K562 (cell line): ENCODE data around the gene STIL. TPM values are rescaled to one million over a fixed set of nuclear protein-coding genes. Genes with fewer than 3 reads are reported as not detected.

Source experiments
- ARID1B ChIP-seq: fragments of 450-650 bp; IDR thresholded peaks from 2 replicates; pipeline ENCODE4 v1.6.1; 2016; ENCODE audit warnings: antibody characterized with exemption, mild to moderate bottlenecking, inconsistent platforms
- LCOR ChIP-seq: sonication (generic); formaldehyde crosslinking; IDR thresholded peaks from 2 replicates; pipeline ENCODE4 v1.8.0; 2022; ENCODE audit warnings: mild to moderate bottlenecking, missing genetic modification reagents
- MIER1 ChIP-seq: fragments of 450-650 bp; IDR thresholded peaks from 2 replicates; pipeline ENCODE4 v1.6.1; 2016; ENCODE audit warnings: antibody characterized with exemption, mild to moderate bottlenecking, low read depth
- POLR3G ChIP-seq: IDR thresholded peaks from 2 replicates; pipeline ENCODE4 v1.6.1; 2011; ENCODE audit not compliant: insufficient read length, insufficient replicate concordance; ENCODE audit errors: extremely low read depth
- SMAD1 ChIP-seq: fragments of 150-350 bp; IDR thresholded peaks from 2 replicates; pipeline ENCODE4 v1.6.1; 2014; ENCODE audit warnings: low read length, low read depth; ENCODE audit not compliant: partially characterized antibody
- SMARCE1 ChIP-seq: fragments of 450-650 bp; IDR thresholded peaks from 2 replicates; pipeline ENCODE4 v1.7.1; 2016; ENCODE audit warnings: mild to moderate bottlenecking
- ZBED1 ChIP-seq: IDR thresholded peaks from 2 replicates; pipeline ENCODE4 v1.6.1; 2014
- ZNF324 ChIP-seq: fragments of 250-450 bp; sonication (Bioruptor Pico); IDR thresholded peaks from 2 replicates; pipeline ENCODE4 v1.4.0; 2020; ENCODE audit warnings: mild to moderate bottlenecking
- polyA plus RNA-seq, 8 experiments: library from polyadenylated mRNA; depleted of rRNA in 4 of 8; stranded (reverse) in 5 of 8; unstranded in 3 of 8; fragments of >200 nt; fragmentation: Nextera tagmentation in 2 of 8; fragmentation: Illumina TruSeq in 1 of 8; extraction: Ambion mirVana in 2 of 8; extraction: Trizol in 1 of 8; gene quantifications; 2 replicates each; pipeline versions ENCODE4 v1.2.1 to v1.2.3, GENCODE V29; 2011 to 2014; ENCODE audit warnings: inconsistent platforms in 1 of 8, missing spikeins in 1 of 8
- total RNA-seq, 7 experiments: library from RNA; depleted of rRNA in 6 of 7; stranded (reverse); fragments of >200 nt in 6 of 7; fragmentation: Illumina TruSeq in 2 of 7; extraction: Trizol in 2 of 7; gene quantifications; 2 replicates each; pipeline versions ENCODE4 v1.2.1 to v1.2.3, GENCODE V29; 2011 to 2021; ENCODE audit warnings: low replicate concordance in 1 of 7
- TF ChIP-seq, protein P1 (sequence below): fragments of 450-650 bp; IDR thresholded peaks from 2 replicates; pipeline ENCODE4 v1.6.1; 2016; ENCODE audit warnings: borderline replicate concordance
- TF ChIP-seq, protein P2 (sequence below), 2 experiments: fragments of 450-650 bp; formaldehyde crosslinking in 1 of 2; IDR thresholded peaks; 2 replicates each; pipeline versions ENCODE4 v1.4.0 to v1.6.1; 2014 to 2020; ENCODE audit warnings: mild to moderate bottlenecking in 2 of 2, borderline replicate concordance in 1 of 2, low read depth in 1 of 2
- TF ChIP-seq, protein P3 (sequence below): conservative IDR thresholded peaks from 2 replicates; pipeline ENCODE4 v1.6.1; 2011; ENCODE audit warnings: low read depth, mild to moderate bottlenecking, low read length; ENCODE audit not compliant: control insufficient read depth
- TF ChIP-seq, protein P4 (sequence below), 2 experiments: fragments of 450-650 bp in 1 of 2; IDR thresholded peaks; 2 replicates each; pipeline ENCODE4 v1.6.1; 2011 to 2017; ENCODE audit warnings: low read depth in 2 of 2, antibody characterized with exemption in 1 of 2, borderline replicate concordance in 1 of 2, low read length in 1 of 2, mild to moderate bottlenecking in 1 of 2, mixed read lengths in 1 of 2; ENCODE audit not compliant: control insufficient read depth in 1 of 2

The STIL gene
- total and polyA plus RNA-seq, 9 of the 15 experiments (the other 6 are each of a cell fraction or from before 2014, with no cell fraction given) = 10.5 to 77.4 (median 39.6) TPM

DNA sequence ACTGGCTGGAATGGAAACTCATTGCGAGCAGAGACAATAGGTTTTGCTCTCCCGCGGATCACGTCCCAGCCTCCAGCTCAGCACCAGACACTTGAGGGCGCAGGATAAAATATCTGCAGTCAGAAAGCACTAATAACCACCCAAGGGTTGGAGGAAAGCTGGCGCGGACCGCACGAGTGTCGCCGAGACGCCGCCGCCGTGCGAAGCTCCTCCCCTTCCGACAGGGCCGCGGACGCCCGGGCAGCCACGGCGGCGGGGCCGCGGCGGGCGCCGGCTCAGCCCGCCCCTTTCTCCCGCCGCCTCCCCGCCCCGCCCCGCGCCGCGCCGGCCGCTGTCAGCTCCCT, 19.6 kb upstream of the STIL start, which contains the start of gene CMPK1 (continued):
- TF ChIP-seq, protein P1, sequence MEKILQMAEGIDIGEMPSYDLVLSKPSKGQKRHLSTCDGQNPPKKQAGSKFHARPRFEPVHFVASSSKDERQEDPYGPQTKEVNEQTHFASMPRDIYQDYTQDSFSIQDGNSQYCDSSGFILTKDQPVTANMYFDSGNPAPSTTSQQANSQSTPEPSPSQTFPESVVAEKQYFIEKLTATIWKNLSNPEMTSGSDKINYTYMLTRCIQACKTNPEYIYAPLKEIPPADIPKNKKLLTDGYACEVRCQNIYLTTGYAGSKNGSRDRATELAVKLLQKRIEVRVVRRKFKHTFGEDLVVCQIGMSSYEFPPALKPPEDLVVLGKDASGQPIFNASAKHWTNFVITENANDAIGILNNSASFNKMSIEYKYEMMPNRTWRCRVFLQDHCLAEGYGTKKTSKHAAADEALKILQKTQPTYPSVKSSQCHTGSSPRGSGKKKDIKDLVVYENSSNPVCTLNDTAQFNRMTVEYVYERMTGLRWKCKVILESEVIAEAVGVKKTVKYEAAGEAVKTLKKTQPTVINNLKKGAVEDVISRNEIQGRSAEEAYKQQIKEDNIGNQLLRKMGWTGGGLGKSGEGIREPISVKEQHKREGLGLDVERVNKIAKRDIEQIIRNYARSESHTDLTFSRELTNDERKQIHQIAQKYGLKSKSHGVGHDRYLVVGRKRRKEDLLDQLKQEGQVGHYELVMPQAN = 0 out of 2 replicates have a peak, but pooled peaks have one; percentile 16
- TF ChIP-seq SMAD1 = peak; percentile 48
- TF ChIP-seq ARID1B = 0 out of 2 replicates have a peak, but pooled peaks have one; percentile 3
- TF ChIP-seq POLR3G = no peak
- TF ChIP-seq, protein P2, sequence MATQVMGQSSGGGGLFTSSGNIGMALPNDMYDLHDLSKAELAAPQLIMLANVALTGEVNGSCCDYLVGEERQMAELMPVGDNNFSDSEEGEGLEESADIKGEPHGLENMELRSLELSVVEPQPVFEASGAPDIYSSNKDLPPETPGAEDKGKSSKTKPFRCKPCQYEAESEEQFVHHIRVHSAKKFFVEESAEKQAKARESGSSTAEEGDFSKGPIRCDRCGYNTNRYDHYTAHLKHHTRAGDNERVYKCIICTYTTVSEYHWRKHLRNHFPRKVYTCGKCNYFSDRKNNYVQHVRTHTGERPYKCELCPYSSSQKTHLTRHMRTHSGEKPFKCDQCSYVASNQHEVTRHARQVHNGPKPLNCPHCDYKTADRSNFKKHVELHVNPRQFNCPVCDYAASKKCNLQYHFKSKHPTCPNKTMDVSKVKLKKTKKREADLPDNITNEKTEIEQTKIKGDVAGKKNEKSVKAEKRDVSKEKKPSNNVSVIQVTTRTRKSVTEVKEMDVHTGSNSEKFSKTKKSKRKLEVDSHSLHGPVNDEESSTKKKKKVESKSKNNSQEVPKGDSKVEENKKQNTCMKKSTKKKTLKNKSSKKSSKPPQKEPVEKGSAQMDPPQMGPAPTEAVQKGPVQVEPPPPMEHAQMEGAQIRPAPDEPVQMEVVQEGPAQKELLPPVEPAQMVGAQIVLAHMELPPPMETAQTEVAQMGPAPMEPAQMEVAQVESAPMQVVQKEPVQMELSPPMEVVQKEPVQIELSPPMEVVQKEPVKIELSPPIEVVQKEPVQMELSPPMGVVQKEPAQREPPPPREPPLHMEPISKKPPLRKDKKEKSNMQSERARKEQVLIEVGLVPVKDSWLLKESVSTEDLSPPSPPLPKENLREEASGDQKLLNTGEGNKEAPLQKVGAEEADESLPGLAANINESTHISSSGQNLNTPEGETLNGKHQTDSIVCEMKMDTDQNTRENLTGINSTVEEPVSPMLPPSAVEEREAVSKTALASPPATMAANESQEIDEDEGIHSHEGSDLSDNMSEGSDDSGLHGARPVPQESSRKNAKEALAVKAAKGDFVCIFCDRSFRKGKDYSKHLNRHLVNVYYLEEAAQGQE (IDR thresholded peaks at IDR 0.05; ENCODE audit: borderline replicate concordance) = peak; percentile 47
- TF ChIP-seq, protein P2 (CRISPR knock-in tag; IDR thresholded peaks at IDR 0.05; ENCODE audit: low read depth) = no peak
- 0 out of 2 replicates have a peak, but pooled peaks have one; percentile 27 for TF ChIP-seq SMARCE1
- TF ChIP-seq ZNF324 = no peak
- no peak for TF ChIP-seq MIER1
- no peak for TF ChIP-seq ZBED1
- TF ChIP-seq, protein P3, sequence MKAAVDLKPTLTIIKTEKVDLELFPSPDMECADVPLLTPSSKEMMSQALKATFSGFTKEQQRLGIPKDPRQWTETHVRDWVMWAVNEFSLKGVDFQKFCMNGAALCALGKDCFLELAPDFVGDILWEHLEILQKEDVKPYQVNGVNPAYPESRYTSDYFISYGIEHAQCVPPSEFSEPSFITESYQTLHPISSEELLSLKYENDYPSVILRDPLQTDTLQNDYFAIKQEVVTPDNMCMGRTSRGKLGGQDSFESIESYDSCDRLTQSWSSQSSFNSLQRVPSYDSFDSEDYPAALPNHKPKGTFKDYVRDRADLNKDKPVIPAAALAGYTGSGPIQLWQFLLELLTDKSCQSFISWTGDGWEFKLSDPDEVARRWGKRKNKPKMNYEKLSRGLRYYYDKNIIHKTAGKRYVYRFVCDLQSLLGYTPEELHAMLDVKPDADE = peak; percentile 61; the same call in 1 of the 2 replicates
- TF ChIP-seq, protein P4, sequence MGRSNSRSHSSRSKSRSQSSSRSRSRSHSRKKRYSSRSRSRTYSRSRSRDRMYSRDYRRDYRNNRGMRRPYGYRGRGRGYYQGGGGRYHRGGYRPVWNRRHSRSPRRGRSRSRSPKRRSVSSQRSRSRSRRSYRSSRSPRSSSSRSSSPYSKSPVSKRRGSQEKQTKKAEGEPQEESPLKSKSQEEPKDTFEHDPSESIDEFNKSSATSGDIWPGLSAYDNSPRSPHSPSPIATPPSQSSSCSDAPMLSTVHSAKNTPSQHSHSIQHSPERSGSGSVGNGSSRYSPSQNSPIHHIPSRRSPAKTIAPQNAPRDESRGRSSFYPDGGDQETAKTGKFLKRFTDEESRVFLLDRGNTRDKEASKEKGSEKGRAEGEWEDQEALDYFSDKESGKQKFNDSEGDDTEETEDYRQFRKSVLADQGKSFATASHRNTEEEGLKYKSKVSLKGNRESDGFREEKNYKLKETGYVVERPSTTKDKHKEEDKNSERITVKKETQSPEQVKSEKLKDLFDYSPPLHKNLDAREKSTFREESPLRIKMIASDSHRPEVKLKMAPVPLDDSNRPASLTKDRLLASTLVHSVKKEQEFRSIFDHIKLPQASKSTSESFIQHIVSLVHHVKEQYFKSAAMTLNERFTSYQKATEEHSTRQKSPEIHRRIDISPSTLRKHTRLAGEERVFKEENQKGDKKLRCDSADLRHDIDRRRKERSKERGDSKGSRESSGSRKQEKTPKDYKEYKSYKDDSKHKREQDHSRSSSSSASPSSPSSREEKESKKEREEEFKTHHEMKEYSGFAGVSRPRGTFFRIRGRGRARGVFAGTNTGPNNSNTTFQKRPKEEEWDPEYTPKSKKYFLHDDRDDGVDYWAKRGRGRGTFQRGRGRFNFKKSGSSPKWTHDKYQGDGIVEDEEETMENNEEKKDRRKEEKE (IDR thresholded peaks at IDR 0.05; ENCODE audit: borderline replicate concordance in 1 of 2, control insufficient read depth in 1 of 2, low read depth in 2 of 2, low read length in 1 of 2) = 0 out of 4 replicates have a peak, but pooled peaks of 1 of the 2 experiments have one; percentile 38
- peak; percentile 42; the same call in 1 of the 2 replicates for TF ChIP-seq LCOR (CRISPR knock-in tag)
